Vagina (tissue), 2 donors: Measurements from ENCODE around the gene STIMATE. TPM values are rescaled to one million over a fixed set of nuclear protein-coding genes. Genes with fewer than 3 reads are reported as not detected.
A peak's percentile ranks its signal among the peaks of the same experiment; 100 is the strongest.

Experiments
- DNase-seq, 2 donors: peaks; one replicate each; pipeline ENCODE4 v3.0.0-alpha.2; 2017; ENCODE audit errors: extremely low spot score in 2 of 2
- H3K27ac ChIP-seq: fragments of 200-600 bp; sonication (generic); one replicate; pipeline ENCODE4 v1.5.1; 2019
- H3K27me3 ChIP-seq: fragments of 200-600 bp; sonication (generic); one replicate; pipeline ENCODE4 v1.5.1; 2019
- H3K36me3 ChIP-seq, 2 donors: fragments of 200-600 bp; sonication (generic); one replicate each; pipeline ENCODE4 v1.5.1; 2017 to 2019
- H3K4me1 ChIP-seq: fragments of 200-600 bp; sonication (generic); one replicate; pipeline ENCODE4 v1.5.1; 2019
- H3K4me3 ChIP-seq, 2 donors: fragments of 200-600 bp; sonication (generic); 1 replicate in 1 of 2; 2 replicates in 1 of 2; pipeline ENCODE4 v1.5.1; 2016 to 2019
- H3K9me3 ChIP-seq: fragments of 200-600 bp; sonication (generic); one replicate; pipeline ENCODE4 v1.5.1; 2019
- CTCF ChIP-seq, 3 experiments: fragments of 450-650 bp in 2 of 3; fragments of 200-600 bp in 1 of 3; sonication (generic) in 1 of 3; IDR thresholded peaks; one replicate each; pipeline ENCODE4 v1.5.1; 2017 to 2019; ENCODE audit warnings: antibody characterized with exemption in 3 of 3, mild to moderate bottlenecking in 2 of 3, moderate library complexity in 2 of 3
- POLR2A ChIP-seq, 2 donors: fragments of 450-650 bp; IDR thresholded peaks; one replicate each; pipeline ENCODE4 v1.6.1; 2017; ENCODE audit warnings: antibody characterized with exemption in 2 of 2, mild to moderate bottlenecking in 2 of 2, moderate library complexity in 2 of 2
- POLR2AphosphoS5 ChIP-seq, 2 donors: sonication (generic); formaldehyde crosslinking; IDR thresholded peaks; one replicate each; pipeline ENCODE4 v1.9.0; 2017; ENCODE audit warnings: antibody characterized with exemption in 2 of 2, mild to moderate bottlenecking in 2 of 2, low read depth in 1 of 2; ENCODE audit not compliant: insufficient read depth in 1 of 2
- intact Hi-C: fragments of 100-400 bp; cut with DNase I; formaldehyde crosslinking; loops from one replicate; pipeline ENCODE4 v1.15.1; 2023
- total RNA-seq: library from RNA; depleted of rRNA; stranded (reverse); fragments of >200 nt; gene quantifications from one replicate; pipeline ENCODE4 v1.2.3, GENCODE V29; 2016

STIMATE gene
- total RNA-seq, 1 donor from 2014 or later, result 12.5 TPM

GRCh38 chr3:52848617-52849016, 48.7 kb downstream of the STIMATE start:
- Histone ChIP-seq H3K27me3 (no peaks in the 10 kb centered on the region), H3K4me3 (no peak overlapping the region), H3K27ac (peak overlapping the region; percentile 34), H3K36me3 (peaks cover 0 to 28% of the 10 kb centered on the region in 2 donors), H3K4me1 (peaks cover 25% of the 10 kb centered on the region), H3K9me3 (no peaks in the 10 kb centered on the region)
- TF ChIP-seq POLR2AphosphoS5 (IDR thresholded peaks at IDR 0.05; ENCODE audit: insufficient read depth in 1 of 2, low read depth in 1 of 2) (no peak), POLR2A (IDR thresholded peaks at IDR 0.05) (no peak), CTCF (IDR thresholded peaks at IDR 0.05) (no peak)
- intact Hi-C loops, result loop anchor here (5.0 kb wide), 1 partner anchor 44 kb away; no protein-coding TSS in a partner anchor
- DNase-seq, result no peak

- no peak for DNase-seq
- Histone ChIP-seq H3K4me3 (no peak overlapping the region), H3K4me1 (peaks cover 34% of the 10 kb centered on the region), H3K27me3 (no peaks in the 10 kb centered on the region), H3K27ac (no peak overlapping the region), H3K36me3 (peaks cover 0 to 28% of the 10 kb centered on the region in 2 donors), H3K9me3 (no peaks in the 10 kb centered on the region)
- intact Hi-C loops, result loop anchor here (5.0 kb wide), 1 partner anchor 45 kb away; no protein-coding TSS in a partner anchor
- no peak for TF ChIP-seq CTCF (IDR thresholded peaks at IDR 0.05)
- no peak for TF ChIP-seq POLR2AphosphoS5 (IDR thresholded peaks at IDR 0.05; ENCODE audit: insufficient read depth in 1 of 2, low read depth in 1 of 2)
- TF ChIP-seq POLR2A (IDR thresholded peaks at IDR 0.05), result no peak
Measured at GRCh38 chr3:52847726-52848125, 49.6 kb downstream of the STIMATE start.

- Histone ChIP-seq H3K27me3 (no peaks in the 10 kb centered on the region), H3K36me3 (peaks cover 0 to 30% of the 10 kb centered on the region in 2 donors), H3K27ac (no peak overlapping the region), H3K9me3 (no peaks in the 10 kb centered on the region), H3K4me3 (no peak overlapping the region), H3K4me1 (peaks cover 36% of the 10 kb centered on the region)
- intact Hi-C loops, result loop anchor here (5.0 kb wide), 1 partner anchor 45 kb away; no protein-coding TSS in a partner anchor
- DNase-seq, result no peak
- TF ChIP-seq CTCF (IDR thresholded peaks at IDR 0.05) (no peak), POLR2A (IDR thresholded peaks at IDR 0.05) (no peak), POLR2AphosphoS5 (IDR thresholded peaks at IDR 0.05; ENCODE audit: insufficient read depth in 1 of 2, low read depth in 1 of 2) (no peak)
Measured at GRCh38 chr3:52847241-52847640, 50.1 kb downstream of the STIMATE start.

- intact Hi-C loops, result loop anchor here (5.0 kb wide), 1 partner anchor 46 kb away; no protein-coding TSS in a partner anchor
- Histone ChIP-seq H3K4me3 (no peak overlapping the region), H3K27me3 (no peaks in the 10 kb centered on the region), H3K27ac (peak overlapping the region; percentile 90), H3K9me3 (no peaks in the 10 kb centered on the region), H3K36me3 (peaks cover 0 to 34% of the 10 kb centered on the region in 2 donors), H3K4me1 (peaks cover 36% of the 10 kb centered on the region)
- no peak for DNase-seq
- TF ChIP-seq POLR2A (IDR thresholded peaks at IDR 0.05) (no peak), CTCF (IDR thresholded peaks at IDR 0.05) (no peak), POLR2AphosphoS5 (IDR thresholded peaks at IDR 0.05; ENCODE audit: insufficient read depth in 1 of 2, low read depth in 1 of 2) (no peak)
Measured at GRCh38 chr3:52846432-52846965, 50.8 kb downstream of the STIMATE start.
